Right lobe of liver (tissue), 4 donors: Measurements from ENCODE around the gene IFI27.

ENCODE experiments used
- POLR2A ChIP-seq: fragments of 450-650 bp; IDR thresholded peaks from one replicate; pipeline ENCODE4 v1.6.1; 2017; ENCODE audit warnings: antibody characterized with exemption, mild to moderate bottlenecking
- TF ChIP-seq, protein P1 (sequence below), 4 donors: fragments of 200-600 bp in 3 of 4; fragments of 450-650 bp in 1 of 4; IDR thresholded peaks; one replicate each; pipeline versions ENCODE4 v1.5.1 to v1.8.0; 2016 to 2022; ENCODE audit warnings: antibody characterized with exemption in 4 of 4, mild to moderate bottlenecking in 2 of 4
- donor health status: DM: no; HTN: no; CAD: no.
- donor health status: DM: no; HTN: no; CAD: no.
- donor health status: DM: no; HTN: yes; CAD: no.

DNA sequence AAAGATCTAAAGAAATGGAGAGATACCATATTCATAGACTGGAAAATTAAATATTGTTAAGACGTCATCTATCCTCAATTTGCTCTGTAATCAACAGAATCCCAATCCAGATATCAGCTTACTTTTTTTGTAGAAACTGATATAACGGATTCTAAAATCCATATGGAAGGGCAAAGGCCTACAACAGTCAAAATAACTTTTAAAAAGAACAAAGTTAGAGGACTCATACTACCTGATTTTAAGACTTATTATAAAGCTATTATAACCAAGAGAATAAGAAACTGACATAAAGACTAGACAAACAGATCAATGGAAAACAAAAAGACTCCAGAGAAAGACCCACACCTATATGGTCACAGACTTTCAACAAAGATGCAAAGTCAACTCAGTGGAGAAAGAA lies 35.5 kb upstream of the IFI27 start:
- TF ChIP-seq, protein P1, sequence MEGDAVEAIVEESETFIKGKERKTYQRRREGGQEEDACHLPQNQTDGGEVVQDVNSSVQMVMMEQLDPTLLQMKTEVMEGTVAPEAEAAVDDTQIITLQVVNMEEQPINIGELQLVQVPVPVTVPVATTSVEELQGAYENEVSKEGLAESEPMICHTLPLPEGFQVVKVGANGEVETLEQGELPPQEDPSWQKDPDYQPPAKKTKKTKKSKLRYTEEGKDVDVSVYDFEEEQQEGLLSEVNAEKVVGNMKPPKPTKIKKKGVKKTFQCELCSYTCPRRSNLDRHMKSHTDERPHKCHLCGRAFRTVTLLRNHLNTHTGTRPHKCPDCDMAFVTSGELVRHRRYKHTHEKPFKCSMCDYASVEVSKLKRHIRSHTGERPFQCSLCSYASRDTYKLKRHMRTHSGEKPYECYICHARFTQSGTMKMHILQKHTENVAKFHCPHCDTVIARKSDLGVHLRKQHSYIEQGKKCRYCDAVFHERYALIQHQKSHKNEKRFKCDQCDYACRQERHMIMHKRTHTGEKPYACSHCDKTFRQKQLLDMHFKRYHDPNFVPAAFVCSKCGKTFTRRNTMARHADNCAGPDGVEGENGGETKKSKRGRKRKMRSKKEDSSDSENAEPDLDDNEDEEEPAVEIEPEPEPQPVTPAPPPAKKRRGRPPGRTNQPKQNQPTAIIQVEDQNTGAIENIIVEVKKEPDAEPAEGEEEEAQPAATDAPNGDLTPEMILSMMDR (IDR thresholded peaks at IDR 0.05) = no peak
- TF ChIP-seq POLR2A = no peak
